Measurements from ENCODE around the gene PLK5.
A peak's percentile ranks its signal among the peaks of the same experiment; 100 is the strongest.

PLK5 gene

GRCh38 chr19:1555487-1556389 lies 31.9 kb downstream of the PLK5 start:
- no peak overlapping the region for H3K27ac ChIP-seq (ENCODE audit: low read depth, low read length)

GRCh38 chr19:1556390-1557070 lies 32.7 kb downstream of the PLK5 start:
- Histone ChIP-seq H3K27me3 (ENCODE audit: control insufficient read depth in 1 of 2, insufficient read depth in 2 of 2, low read length in 2 of 2) (no peaks in the 10 kb centered on the region), H3K4me1 (ENCODE audit: insufficient read depth, low read length) (no peaks in the 10 kb centered on the region), H3K9me3 (ENCODE audit: low read length) (no peaks in the 10 kb centered on the region), H3K9ac (ENCODE audit: low read length) (no peak overlapping the region), H3K27ac (ENCODE audit: low read depth, low read length) (no peak overlapping the region), H3K4me3 (ENCODE audit: low read depth in 1 of 2, low read length in 2 of 2) (no peak overlapping the region), H3K36me3 (ENCODE audit: insufficient read depth, low read length) (no peaks in the 10 kb centered on the region)

More at GRCh38 chr19:1555487-1556389, 31.9 kb downstream of the PLK5 start:
- Histone ChIP-seq H3K4me1 (ENCODE audit: insufficient read depth, low read length) (no peaks in the 10 kb centered on the region), H3K9me3 (ENCODE audit: low read length) (no peaks in the 10 kb centered on the region), H3K36me3 (ENCODE audit: insufficient read depth, low read length) (no peaks in the 10 kb centered on the region), H3K9ac (ENCODE audit: low read length) (no peak overlapping the region), H3K4me3 (ENCODE audit: low read depth in 1 of 2, low read length in 2 of 2) (no peak overlapping the region), H3K27me3 (ENCODE audit: control insufficient read depth in 1 of 2, insufficient read depth in 2 of 2, low read length in 2 of 2) (no peaks in the 10 kb centered on the region)

- Histone ChIP-seq H3K36me3 (ENCODE audit: insufficient read depth, low read length) (no peaks in the 10 kb centered on the region), H3K9ac (ENCODE audit: low read length) (no peak overlapping the region), H3K27me3 (ENCODE audit: control insufficient read depth in 1 of 2, insufficient read depth in 2 of 2, low read length in 2 of 2) (no peaks in the 10 kb centered on the region), H3K4me1 (ENCODE audit: insufficient read depth, low read length) (no peaks in the 10 kb centered on the region), H3K27ac (ENCODE audit: low read depth, low read length) (no peak overlapping the region), H3K9me3 (ENCODE audit: low read length) (no peaks in the 10 kb centered on the region), H3K4me3 (ENCODE audit: low read depth in 1 of 2, low read length in 2 of 2) (no peak overlapping the region)
These were observed 34.7 kb downstream of the PLK5 start for GRCh38 chr19:1558552-1558951.

- Histone ChIP-seq H3K9me3 (ENCODE audit: low read length) (no peaks in the 10 kb centered on the region), H3K27ac (ENCODE audit: low read depth, low read length) (no peak overlapping the region), H3K4me3 (ENCODE audit: low read depth in 1 of 2, low read length in 2 of 2) (no peak overlapping the region), H3K4me1 (ENCODE audit: insufficient read depth, low read length) (no peaks in the 10 kb centered on the region), H3K9ac (ENCODE audit: low read length) (no peak overlapping the region), H3K27me3 (ENCODE audit: control insufficient read depth in 1 of 2, insufficient read depth in 2 of 2, low read length in 2 of 2) (no peaks in the 10 kb centered on the region), H3K36me3 (ENCODE audit: insufficient read depth, low read length) (no peaks in the 10 kb centered on the region)
These were observed 36.5 kb downstream of the PLK5 start for GRCh38 chr19:1560286-1560882.

- Histone ChIP-seq H3K36me3 (ENCODE audit: insufficient read depth, low read length) (no peaks in the 10 kb centered on the region), H3K9me3 (ENCODE audit: low read length) (no peaks in the 10 kb centered on the region), H3K27me3 (ENCODE audit: control insufficient read depth in 1 of 2, insufficient read depth in 2 of 2, low read length in 2 of 2) (no peaks in the 10 kb centered on the region), H3K4me1 (ENCODE audit: insufficient read depth, low read length) (no peaks in the 10 kb centered on the region), H3K27ac (ENCODE audit: low read depth, low read length) (no peak overlapping the region), H3K9ac (ENCODE audit: low read length) (no peak overlapping the region), H3K4me3 (ENCODE audit: low read depth in 1 of 2, low read length in 2 of 2) (no peak overlapping the region)
These were observed 37.5 kb downstream of the PLK5 start for GRCh38 chr19:1561236-1561842.

- H3K27me3 ChIP-seq (ENCODE audit: control insufficient read depth in 1 of 2, insufficient read depth in 2 of 2, low read length in 2 of 2) = no peaks in the 10 kb centered on the region
- H3K27ac ChIP-seq (ENCODE audit: low read depth, low read length) = no peak overlapping the region
- H3K4me1 ChIP-seq (ENCODE audit: insufficient read depth, low read length) = no peaks in the 10 kb centered on the region
- no peaks in the 10 kb centered on the region for H3K9me3 ChIP-seq (ENCODE audit: low read length)
- H3K4me3 ChIP-seq (ENCODE audit: low read depth in 1 of 2, low read length in 2 of 2) = no peak overlapping the region
- H3K36me3 ChIP-seq (ENCODE audit: insufficient read depth, low read length) = no peaks in the 10 kb centered on the region
- H3K9ac ChIP-seq (ENCODE audit: low read length) = no peak overlapping the region
These were observed 39.4 kb downstream of the PLK5 start for GRCh38 chr19:1563251-1563650.

- peak overlapping the region; percentile 79 for H3K27ac ChIP-seq (ENCODE audit: low read depth, low read length)
- peaks cover 3% of the 10 kb centered on the region for H3K4me1 ChIP-seq (ENCODE audit: insufficient read depth, low read length)
- no peaks in the 10 kb centered on the region for H3K36me3 ChIP-seq (ENCODE audit: insufficient read depth, low read length)
- H3K9ac ChIP-seq (ENCODE audit: low read length) = peak overlapping the region; percentile 27
- no peaks in the 10 kb centered on the region for H3K9me3 ChIP-seq (ENCODE audit: low read length)
- no peaks in the 10 kb centered on the region for H3K27me3 ChIP-seq (ENCODE audit: control insufficient read depth in 1 of 2, insufficient read depth in 2 of 2, low read length in 2 of 2)
- H3K4me3 ChIP-seq (ENCODE audit: low read depth in 1 of 2, low read length in 2 of 2) = peak overlapping the region; percentile 50 to 86
These were observed 42.7 kb downstream of the PLK5 start for GRCh38 chr19:1566392-1567115.

- no peak overlapping the region for H3K9ac ChIP-seq (ENCODE audit: low read length)
- H3K27ac ChIP-seq (ENCODE audit: low read depth, low read length) = peak overlapping the region; percentile 79
These were observed 43.4 kb downstream of the PLK5 start for GRCh38 chr19:1567116-1567847.

GRCh38 chr19:1567848-1568227 lies 44.0 kb downstream of the PLK5 start:
- Histone ChIP-seq H3K36me3 (ENCODE audit: insufficient read depth, low read length) (no peaks in the 10 kb centered on the region), H3K27ac (ENCODE audit: low read depth, low read length) (no peak overlapping the region), H3K9ac (ENCODE audit: low read length) (no peak overlapping the region), H3K9me3 (ENCODE audit: low read length) (no peaks in the 10 kb centered on the region), H3K27me3 (ENCODE audit: control insufficient read depth in 1 of 2, insufficient read depth in 2 of 2, low read length in 2 of 2) (no peaks in the 10 kb centered on the region), H3K4me3 (ENCODE audit: low read depth in 1 of 2, low read length in 2 of 2) (no peak overlapping the region), H3K4me1 (ENCODE audit: insufficient read depth, low read length) (peaks cover 3% of the 10 kb centered on the region)

More at GRCh38 chr19:1567116-1567847, 43.4 kb downstream of the PLK5 start:
- H3K4me1 ChIP-seq (ENCODE audit: insufficient read depth, low read length) = peaks cover 3% of the 10 kb centered on the region
- H3K4me3 ChIP-seq (ENCODE audit: low read depth in 1 of 2, low read length in 2 of 2) = peak overlapping the region; percentile 50 to 86
- H3K36me3 ChIP-seq (ENCODE audit: insufficient read depth, low read length) = no peaks in the 10 kb centered on the region
- no peaks in the 10 kb centered on the region for H3K9me3 ChIP-seq (ENCODE audit: low read length)
- H3K27me3 ChIP-seq (ENCODE audit: control insufficient read depth in 1 of 2, insufficient read depth in 2 of 2, low read length in 2 of 2) = no peaks in the 10 kb centered on the region

GRCh38 chr19:1568320-1569019 lies 44.6 kb downstream of the PLK5 start, which contains the start of gene MEX3D:
TSS of gene MEX3D (minus strand) at chr19:1568325. CDS start at chr19:1568058, 267 bp downstream.
- Histone ChIP-seq H3K4me3 (ENCODE audit: low read depth in 1 of 2, low read length in 2 of 2) (peak within 1 kb of the TSS; percentile 50 to 86), H3K9ac (ENCODE audit: low read length) (no peak within 1 kb of the TSS), H3K9me3 (ENCODE audit: low read length) (no peaks in the 10 kb centered on the region), H3K27ac (ENCODE audit: low read depth, low read length) (peak within 1 kb of the TSS; percentile 79), H3K36me3 (ENCODE audit: insufficient read depth, low read length) (no peaks in the 10 kb centered on the region), H3K27me3 (ENCODE audit: control insufficient read depth in 1 of 2, insufficient read depth in 2 of 2, low read length in 2 of 2) (no peaks in the 10 kb centered on the region), H3K4me1 (ENCODE audit: insufficient read depth, low read length) (peaks cover 3% of the 10 kb centered on the region)

Measured in muscle layer of colon (tissue), 2 donors.